HG02798 (cell line): ENCODE data around the gene SASH3.

Experiments
- ATAC-seq: cut with Tn5 transposase; IDR thresholded peaks from one replicate; pipeline ENCODE4 v1.9.1; 2021; ENCODE audit warnings: mild to moderate bottlenecking; ENCODE audit not compliant: unreplicated experiment, poor library complexity

Gene SASH3

GRCh38 chrX:129843459-129844306, 63.9 kb downstream of the SASH3 start, which contains the start of gene ZDHHC9:
Gene ZDHHC9 (minus strand): TSS chrX:129843886. CDS start chrX:129841945, 1,941 bp downstream.
- peak; percentile 99 for ATAC-seq
